RPMI8226 (cell line): Measurements from ENCODE around the gene PPP6R2.
A peak's percentile ranks its signal among the peaks of the same experiment; 100 is the strongest.
"Not testable (repeated sequence)": the region's sequence is repeated elsewhere in the genome, so short reads cannot be mapped to it uniquely, and the experiment has no call there.

Experiments used
- DNase-seq: peaks from one replicate; pipeline ENCODE4 v3.0.0-alpha.2; 2015

The PPP6R2 gene

GRCh38 chr22:50400931-50401330 lies 57.8 kb downstream of the PPP6R2 start:
- DNase-seq = no peak

GRCh38 chr22:50401907-50402306 lies 58.8 kb downstream of the PPP6R2 start:
- no peak for DNase-seq

DNA sequence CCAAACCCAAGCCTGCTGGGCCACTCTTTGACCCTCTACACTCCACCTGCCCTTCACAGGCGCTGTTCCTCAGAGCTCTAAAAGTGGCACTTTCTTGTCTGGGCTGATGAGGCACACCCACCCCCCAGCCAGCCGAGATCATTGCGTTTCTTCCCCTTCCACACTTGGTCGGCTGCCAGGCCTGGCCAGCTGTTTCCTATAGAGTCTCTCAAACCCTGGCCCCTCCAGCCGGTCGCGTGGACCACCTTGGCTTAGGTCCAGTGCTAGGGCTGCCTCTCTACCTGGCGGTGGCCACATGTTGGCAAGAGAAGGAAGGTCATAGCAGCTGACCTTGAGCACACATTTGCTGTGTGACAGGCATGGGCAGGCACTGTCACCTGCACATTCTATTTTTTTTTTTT lies 60.6 kb downstream of the PPP6R2 start:
- peak; percentile 77 for DNase-seq

DNA sequence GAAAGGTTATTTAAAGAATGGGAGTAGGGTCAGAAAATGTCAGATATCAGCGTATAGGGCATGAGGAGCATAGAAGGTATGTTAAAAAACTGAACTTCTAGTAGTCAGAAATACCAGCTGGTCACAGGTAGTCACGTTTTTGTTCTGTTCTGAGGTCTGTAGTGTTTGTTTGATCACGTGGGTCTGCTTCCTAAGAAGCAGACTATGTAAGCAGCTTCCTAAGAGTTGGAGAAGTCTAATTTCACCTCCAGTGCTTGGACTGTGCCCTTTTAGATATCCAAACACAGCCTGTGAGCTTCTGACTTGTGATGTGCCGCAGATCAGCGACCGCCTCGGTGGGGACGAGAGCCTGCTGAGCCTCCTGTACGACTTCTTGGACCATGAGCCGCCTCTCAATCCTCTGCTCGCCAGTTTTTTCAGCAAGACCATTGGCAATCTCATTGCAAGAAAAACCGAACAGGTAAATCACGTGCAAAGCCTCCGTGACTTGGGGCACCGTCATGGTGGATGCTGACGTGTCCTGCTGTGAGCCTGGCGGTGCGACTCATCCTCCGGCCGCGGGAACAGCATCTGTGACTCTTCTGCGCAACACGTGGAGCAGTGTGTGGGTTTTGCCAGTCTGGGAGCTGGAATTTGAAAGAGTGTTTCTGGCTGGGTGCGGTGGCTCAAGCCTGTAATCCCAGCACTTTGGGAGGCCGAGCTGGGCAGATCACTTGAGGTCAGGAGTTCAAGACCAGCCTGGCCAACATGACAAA lies 63.5 kb downstream of the PPP6R2 start:
- no peak for DNase-seq

DNA sequence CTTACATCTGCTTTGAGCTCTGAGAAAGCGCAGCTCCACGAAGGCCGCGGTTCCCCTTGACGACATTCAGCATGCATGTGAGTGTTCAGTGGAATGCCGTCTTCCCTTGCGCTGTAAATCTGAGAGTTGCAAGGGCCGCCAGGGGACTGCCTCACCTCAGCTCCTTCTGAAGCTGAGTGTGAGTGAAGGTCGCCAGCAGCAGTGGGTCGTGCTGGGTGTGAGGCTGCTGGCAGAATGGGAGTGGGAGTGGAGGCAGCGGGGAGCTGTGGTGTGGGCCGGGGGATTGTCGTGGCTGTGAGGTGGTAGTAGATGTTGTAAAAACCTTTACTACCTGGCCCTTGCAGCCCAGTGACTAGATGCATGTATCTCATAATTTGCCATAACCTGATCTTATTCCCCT lies 65.2 kb downstream of the PPP6R2 start:
- no peak for DNase-seq

DNA sequence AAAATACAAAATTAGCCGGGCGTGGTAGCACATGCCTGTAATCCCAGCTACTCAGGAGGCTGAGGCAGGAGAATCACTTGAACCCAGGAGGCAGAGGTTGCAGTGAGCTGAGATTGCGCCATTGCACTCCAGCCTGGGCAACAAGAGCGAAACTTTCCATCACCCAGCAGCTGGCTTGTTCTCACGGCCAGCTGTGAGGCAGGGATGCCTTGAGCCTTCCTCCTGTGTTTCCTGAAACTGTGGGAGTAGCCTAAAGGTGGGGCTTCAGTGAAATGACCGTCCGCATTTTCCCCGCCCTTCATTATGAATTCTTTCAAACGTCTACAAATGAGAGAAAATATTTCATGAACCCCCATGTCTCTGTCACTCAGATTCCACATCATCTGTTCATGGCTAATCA lies 65.8 kb downstream of the PPP6R2 start:
- not testable (repeated sequence) for DNase-seq

DNA sequence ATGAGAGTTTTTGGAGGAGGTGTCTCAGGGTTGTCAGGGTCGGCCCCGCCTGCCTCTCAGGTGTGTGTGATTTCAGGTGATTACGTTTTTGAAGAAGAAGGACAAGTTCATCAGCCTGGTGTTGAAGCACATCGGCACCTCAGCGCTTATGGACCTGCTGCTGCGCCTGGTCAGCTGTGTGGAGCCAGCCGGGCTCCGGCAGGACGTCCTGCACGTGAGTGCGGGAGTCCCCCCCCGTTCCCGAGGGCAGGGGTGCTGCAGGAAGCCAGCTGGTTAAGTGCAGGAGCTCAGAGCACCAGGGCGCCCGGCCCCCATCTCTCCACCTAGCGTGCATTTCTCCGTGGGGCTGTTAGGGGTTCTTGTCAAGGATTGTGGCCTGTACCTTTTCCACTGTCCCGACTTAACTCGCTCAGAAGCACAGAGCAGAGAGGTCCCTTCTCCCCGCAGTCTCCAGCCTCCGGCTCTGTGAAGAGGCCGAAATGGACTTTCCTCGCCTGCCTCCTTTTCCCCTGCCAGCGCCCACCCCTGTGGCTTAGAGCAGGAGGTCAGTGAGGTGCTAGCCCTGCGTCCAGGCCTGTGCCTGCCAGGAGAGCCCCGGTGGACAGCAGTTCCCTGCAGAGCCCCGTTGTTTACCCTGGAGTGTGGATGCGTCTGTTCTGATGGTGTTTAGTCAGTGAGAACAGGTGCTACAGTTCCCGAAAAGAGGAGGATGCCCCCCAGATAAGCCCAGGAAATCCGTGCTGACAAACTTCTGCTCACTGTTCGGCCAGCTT lies 71.5 kb downstream of the PPP6R2 start:
- DNase-seq = no peak

GRCh38 chr22:50415426-50415825 lies 72.3 kb downstream of the PPP6R2 start:
- DNase-seq = no peak

DNA sequence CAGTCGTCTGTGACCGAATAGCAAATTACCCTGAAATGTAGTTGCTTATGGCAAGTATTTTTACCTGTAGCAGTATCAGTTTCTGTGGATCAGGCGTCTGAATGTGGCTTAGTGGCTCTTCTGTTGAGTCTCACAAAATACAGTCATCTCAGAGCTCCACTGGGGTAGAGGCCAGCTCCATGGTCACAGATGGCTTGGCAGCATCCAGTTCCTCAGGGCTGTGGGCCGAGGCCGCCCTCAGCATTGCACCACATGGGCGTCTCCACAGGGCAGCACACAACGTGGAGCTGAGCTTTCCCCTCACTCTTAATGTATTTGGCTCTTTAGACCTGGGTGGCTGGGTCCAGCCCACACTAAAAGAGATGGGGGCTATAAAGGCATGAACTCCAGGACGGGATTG lies 73.9 kb downstream of the PPP6R2 start:
- no peak for DNase-seq

DNA sequence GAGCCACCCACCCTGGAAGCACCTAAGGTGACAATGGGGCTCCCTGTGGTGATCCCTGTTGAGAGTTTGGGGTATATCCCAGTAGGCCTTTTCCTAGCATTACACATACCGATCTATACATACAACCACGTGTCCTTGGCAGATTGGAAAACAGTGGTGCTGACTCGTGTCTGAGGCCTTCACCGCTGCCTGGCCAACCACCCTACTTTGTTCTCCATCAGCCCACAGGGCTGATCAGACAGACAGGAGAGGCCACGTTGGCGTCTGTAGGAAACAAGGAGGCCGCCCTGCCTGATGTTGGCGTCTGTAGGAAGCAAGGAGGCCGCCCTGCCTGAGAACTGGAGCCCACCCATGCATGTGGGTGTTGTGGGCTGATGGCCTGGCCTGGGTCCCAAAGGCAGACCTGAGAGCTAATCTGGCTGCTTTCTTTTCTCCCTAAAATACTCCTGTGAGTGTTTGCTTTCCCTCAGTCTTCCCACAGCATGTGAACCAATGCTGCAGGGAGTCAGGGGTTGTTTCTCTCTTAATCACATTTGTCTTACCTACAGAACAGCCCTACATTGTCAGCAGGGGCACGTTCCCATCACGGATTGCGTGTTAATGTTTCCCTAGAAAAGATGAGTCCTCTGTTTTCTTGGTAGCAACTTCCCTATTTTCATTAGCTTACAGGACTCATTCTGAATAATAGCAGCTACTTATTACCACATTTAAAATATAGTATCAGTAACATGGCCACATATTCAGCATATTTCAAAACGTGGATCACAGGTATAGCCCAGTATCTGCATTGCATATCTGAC lies 74.5 kb downstream of the PPP6R2 start:
- no peak for DNase-seq

DNA sequence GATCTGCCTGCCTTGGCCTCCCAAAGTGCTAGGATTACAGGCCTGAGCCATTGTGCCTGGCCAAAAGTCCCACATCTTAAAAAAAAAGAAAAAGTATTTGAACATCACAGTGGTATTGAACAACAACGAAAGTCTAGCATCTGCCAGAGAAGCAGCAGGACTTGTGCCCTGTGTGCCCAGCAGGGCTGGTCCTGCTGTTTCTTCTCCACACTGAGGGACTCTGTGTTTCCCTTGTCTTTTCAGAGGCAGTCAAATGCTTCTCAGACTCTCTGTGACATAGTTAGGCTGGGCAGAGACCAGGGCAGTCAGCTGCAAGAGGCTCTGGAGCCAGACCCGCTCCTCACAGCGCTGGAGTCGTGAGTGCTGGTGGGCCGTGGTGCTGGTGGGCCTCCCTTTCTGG lies 75.5 kb downstream of the PPP6R2 start:
- no peak for DNase-seq

- no peak for DNase-seq
These were observed 76.0 kb downstream of the PPP6R2 start for GRCh38 chr22:50419116-50419515.

GRCh38 chr22:50420015-50420414 lies 76.9 kb downstream of the PPP6R2 start:
- DNase-seq = no peak

- DNase-seq = no peak
These were observed 77.5 kb downstream of the PPP6R2 start for GRCh38 chr22:50420581-50420980.

DNA sequence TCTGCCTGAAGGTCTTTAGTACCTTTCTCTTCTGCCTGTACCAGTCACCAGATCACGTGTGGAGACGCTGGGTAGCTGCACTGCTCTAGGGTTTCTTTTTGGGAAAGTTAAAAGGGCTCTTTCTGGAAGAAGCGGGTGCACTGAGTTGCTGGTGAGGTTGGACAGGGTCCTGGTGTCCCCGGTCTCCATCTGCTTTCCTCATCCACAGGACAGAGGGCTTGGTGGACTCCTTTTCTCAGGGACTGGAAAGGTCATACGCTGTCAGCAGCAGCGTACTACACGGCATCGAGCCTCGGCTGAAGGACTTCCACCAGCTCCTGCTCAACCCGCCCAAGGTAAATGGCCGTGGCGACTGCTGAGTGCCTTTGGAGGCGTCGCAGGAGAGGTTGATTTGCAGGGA lies 78.9 kb downstream of the PPP6R2 start:
- DNase-seq = no peak

DNA sequence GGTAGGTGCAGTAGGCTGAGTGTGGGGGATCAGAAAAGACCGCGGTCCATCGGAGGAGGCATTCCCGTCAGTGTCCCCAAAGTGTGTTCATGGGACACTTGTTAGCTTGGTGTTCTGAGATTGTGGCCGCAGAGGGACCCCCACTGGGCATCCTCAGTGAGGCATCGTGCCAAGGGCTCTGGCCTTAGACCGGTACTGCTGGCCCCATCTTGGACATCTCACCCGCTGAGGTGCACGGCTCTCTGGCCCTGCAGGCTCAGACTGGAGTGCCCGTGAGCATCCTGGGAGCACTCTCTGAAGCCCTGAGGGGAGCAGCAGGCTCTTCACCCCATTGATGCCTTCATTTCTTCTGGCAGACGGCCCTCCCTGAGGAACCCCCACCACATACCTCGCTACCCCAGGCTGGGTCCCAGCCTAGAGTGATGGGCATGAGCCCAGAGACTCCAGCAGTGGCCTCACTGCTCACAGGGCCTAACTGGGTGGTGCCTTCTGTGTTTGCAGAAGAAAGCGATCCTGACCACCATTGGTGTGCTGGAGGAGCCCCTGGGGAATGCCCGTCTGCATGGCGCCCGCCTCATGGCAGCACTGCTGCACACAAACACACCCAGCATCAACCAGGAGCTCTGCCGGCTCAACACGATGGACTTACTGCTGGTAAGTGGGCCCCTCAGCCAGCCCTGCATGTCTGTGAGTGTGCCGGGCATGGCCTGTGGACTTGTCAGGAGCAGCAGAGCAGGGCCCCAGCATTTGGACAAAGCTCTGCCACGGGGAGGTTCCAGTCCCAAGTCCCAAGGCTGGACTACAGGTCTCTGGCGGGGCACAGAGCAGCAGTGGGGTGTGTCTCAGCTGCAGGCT lies 80.1 kb downstream of the PPP6R2 start:
- no peak for DNase-seq

DNA sequence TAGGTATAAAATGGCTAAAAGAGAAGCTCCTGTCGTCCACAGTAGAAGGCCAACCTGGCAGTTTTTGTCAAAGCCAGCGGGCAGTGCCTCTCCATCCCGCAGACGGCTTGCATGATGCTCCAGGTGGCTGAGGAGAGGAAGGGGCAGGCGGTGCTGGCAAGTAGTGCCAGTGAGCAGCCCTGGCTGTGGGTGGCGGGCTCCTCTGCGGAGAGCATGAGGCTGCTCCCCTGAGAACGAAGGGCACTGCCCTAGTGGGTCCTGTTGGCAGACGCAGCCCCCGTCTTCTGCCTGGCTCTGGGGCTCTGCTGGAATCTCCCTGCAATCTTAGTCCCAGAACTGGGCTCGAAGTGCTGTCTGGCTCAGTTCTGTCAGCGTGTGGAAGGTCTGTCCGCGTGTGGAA lies 80.8 kb downstream of the PPP6R2 start:
- no peak for DNase-seq

- DNase-seq = no peak
These were observed 82.2 kb downstream of the PPP6R2 start for GRCh38 chr22:50425179-50425916.

DNA sequence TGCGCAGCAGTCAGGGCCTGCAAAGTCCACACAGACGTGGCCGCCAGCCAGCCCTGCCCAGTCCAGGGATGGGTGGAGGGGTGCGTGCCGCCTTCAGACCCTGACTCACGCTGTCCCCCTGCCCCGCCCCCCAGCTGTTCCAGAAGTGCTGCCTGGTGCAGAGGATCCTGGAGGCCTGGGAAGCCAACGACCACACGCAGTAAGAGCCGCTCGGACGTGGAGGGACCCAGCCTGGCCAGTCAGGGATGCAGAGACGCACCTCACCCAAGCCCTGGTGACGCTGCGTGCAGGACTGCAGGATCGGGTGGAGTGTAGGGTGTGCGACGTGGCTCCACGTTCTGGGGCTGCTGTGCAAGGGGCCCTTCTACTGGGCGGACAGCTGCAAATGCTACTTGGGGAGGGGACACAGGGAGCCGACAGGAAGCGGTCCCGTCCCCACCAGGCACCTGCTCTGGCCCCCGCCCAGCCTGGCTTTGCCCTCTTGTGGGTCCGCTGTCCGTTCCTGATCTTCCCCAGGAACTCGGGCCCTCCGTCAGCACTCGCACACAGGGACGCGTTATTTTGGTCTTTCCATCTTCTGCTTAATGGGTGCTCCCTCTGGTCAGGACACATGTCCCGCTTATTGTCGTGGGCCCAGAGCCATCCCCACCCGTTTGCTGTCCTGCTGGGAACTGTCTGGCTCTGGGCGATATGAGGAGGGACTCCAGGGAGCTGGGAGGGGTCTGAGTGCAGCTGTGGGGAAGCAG lies 89.2 kb downstream of the PPP6R2 start:
- no peak for DNase-seq

DNA sequence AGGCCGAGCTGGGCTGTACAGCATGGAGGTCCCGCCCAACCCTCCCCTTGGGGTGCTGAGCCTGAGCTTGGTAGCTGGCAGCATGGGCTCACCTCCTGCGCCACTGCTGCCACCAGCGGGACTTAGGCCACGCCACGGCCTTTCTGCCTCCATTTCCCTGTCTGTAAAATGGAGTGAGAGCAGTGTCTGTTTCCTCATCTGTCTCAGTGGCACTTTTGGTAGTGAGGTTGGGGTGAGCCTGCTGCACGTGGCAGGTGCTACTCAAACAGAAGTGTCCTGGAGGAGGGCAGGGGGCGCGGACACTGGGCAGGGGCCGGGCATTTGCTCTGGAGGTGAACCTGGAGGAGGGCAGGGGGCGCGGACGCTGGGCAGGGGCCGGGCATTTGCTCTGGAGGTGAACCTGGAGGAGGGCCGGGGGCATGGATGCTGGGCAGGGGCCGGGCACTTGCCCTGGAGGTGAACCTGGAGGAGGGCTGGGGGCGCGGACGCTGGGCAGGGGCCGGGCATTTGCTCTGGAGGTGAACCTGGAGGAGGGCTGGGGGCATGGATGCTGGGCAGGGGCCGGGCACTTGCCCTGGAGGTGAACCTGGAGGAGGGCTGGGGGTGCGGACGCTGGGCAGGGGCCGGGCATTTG lies 89.9 kb downstream of the PPP6R2 start:
- DNase-seq = not testable (repeated sequence)

GRCh38 chr22:50434849-50435248 lies 91.7 kb downstream of the PPP6R2 start:
- DNase-seq = no peak
